Thyroid gland (tissue), 4 donors: ENCODE data around the gene TAPBPL. TPM values are rescaled to one million over a fixed set of nuclear protein-coding genes. Genes with fewer than 3 reads are reported as not detected.
A peak's percentile ranks its signal among the peaks of the same experiment; 100 is the strongest.
"Not testable (repeated sequence)": the region's sequence is repeated elsewhere in the genome, so short reads cannot be mapped to it uniquely, and the experiment has no call there.

ENCODE experiments used
- DNase-seq, 2 donors: peaks; one replicate each; pipeline ENCODE4 v3.0.0-alpha.2; 2019
- H3K27ac ChIP-seq, 3 donors: fragments of 200-600 bp; sonication (generic); 1 replicate in 2 of 3; 2 replicates in 1 of 3; pipeline ENCODE4 v1.5.1; 2016 to 2019; ENCODE audit warnings: mild to moderate bottlenecking in 1 of 3, moderate library complexity in 1 of 3
- H3K27me3 ChIP-seq: fragments of 200-600 bp; sonication (generic); one replicate; pipeline ENCODE4 v1.5.1; 2019
- H3K36me3 ChIP-seq, 2 donors: fragments of 200-600 bp; sonication (generic); one replicate each; pipeline ENCODE4 v1.5.1; 2016 to 2019
- H3K4me1 ChIP-seq, 2 donors: fragments of 200-600 bp; sonication (generic); one replicate each; pipeline ENCODE4 v1.5.1; 2017 to 2019
- H3K4me3 ChIP-seq, 3 donors: fragments of 200-600 bp; sonication (generic); replicated peaks in 1 of 3; 1 replicate in 2 of 3; 2 replicates in 1 of 3; pipeline ENCODE4 v1.5.1; 2016; ENCODE audit warnings: mild to moderate bottlenecking in 1 of 3
- H3K9me3 ChIP-seq: fragments of 200-600 bp; sonication (generic); one replicate; pipeline ENCODE4 v1.5.1; 2017
- POLR2A ChIP-seq, 2 donors: fragments of 450-650 bp; IDR thresholded peaks; one replicate each; pipeline ENCODE4 v1.6.1; 2017; ENCODE audit warnings: antibody characterized with exemption in 2 of 2, mild to moderate bottlenecking in 2 of 2, moderate library complexity in 1 of 2
- WGBS, 2 donors: methylation state at CpG; one replicate each; pipeline ENCODE4 v1.1.5; 2017; 5-methylcytosine and 5-hydroxymethylcytosine counted together
- intact Hi-C: fragments of 100-400 bp; cut with DNase I; formaldehyde crosslinking; loops from one replicate; pipeline ENCODE4 v1.15.1; 2023
- total RNA-seq, 4 donors: library from RNA; depleted of rRNA; stranded (reverse); fragments of >200 nt; gene quantifications; one replicate each; pipeline ENCODE4 v1.2.3, GENCODE V29; 2016
- TF ChIP-seq, protein P1 (sequence below), 6 experiments: fragments of 200-600 bp in 3 of 6; fragments of 450-650 bp in 3 of 6; sonication (generic) in 3 of 6; IDR thresholded peaks; one replicate each; pipeline ENCODE4 v1.5.1; 2016 to 2019; ENCODE audit warnings: antibody characterized with exemption in 6 of 6, mild to moderate bottlenecking in 2 of 6, inconsistent platforms in 1 of 6, moderate library complexity in 1 of 6

The TAPBPL gene
- total RNA-seq, 4 donors from 2014 or later: 29.3 to 70.1 (median 59.4) TPM

DNA sequence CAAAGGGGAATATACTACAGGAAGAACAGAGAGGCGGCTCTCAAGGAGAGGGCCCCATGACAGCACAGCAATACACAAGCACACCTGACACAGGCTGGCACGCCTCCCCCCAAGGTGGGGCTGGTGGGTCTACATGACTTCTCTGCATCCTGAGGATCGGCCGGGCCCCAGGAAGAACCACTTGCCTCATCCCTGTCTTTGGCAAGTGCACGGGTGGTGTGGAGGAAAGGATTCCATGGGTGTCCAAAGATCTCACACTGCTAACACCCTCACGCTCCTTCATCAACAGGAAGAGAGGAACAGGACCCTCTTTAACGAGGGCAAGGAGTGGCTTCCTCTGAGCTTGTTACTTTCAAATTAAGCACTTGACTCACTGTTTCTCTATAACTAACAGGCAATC is 11.4 kb downstream of the TAPBPL start:
- no peaks in the 10 kb centered on the region for H3K9me3 ChIP-seq
- intact Hi-C loops: no loop called here
- no peak for DNase-seq
- no peaks in the 10 kb centered on the region for H3K27me3 ChIP-seq
- 76 to 87% methylated on average over 7 of the region's 7 CpGs for WGBS, 2 donors
- peaks cover 0 to 3% of the 10 kb centered on the region in 2 donors for H3K4me1 ChIP-seq
- H3K27ac ChIP-seq: no peak overlapping the region
- TF ChIP-seq, protein P1, sequence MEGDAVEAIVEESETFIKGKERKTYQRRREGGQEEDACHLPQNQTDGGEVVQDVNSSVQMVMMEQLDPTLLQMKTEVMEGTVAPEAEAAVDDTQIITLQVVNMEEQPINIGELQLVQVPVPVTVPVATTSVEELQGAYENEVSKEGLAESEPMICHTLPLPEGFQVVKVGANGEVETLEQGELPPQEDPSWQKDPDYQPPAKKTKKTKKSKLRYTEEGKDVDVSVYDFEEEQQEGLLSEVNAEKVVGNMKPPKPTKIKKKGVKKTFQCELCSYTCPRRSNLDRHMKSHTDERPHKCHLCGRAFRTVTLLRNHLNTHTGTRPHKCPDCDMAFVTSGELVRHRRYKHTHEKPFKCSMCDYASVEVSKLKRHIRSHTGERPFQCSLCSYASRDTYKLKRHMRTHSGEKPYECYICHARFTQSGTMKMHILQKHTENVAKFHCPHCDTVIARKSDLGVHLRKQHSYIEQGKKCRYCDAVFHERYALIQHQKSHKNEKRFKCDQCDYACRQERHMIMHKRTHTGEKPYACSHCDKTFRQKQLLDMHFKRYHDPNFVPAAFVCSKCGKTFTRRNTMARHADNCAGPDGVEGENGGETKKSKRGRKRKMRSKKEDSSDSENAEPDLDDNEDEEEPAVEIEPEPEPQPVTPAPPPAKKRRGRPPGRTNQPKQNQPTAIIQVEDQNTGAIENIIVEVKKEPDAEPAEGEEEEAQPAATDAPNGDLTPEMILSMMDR (IDR thresholded peaks at IDR 0.05): no peak
- TF ChIP-seq POLR2A (IDR thresholded peaks at IDR 0.05): no peak
- peaks cover 48 to 65% of the 10 kb centered on the region in 2 donors for H3K36me3 ChIP-seq
- no peak overlapping the region for H3K4me3 ChIP-seq

DNA sequence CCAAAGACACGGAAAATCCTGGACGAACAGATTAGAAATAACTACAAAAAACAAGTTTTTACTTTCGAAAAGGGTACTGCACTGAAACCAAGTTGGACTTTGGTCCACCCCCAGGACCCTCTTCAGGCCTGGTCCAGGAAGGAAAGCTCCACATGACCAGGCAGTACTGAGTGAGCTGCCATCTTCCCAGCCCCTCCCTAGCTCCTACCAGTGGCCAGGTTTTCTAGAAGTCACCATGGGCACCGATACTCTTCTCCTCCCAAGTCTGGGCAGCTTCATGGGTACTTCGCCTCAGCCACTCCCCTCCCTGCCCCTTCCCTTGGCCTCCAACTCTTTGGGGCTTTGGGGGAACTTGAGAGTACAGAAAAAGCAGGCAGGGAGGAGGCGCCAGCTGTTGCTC is 12.0 kb downstream of the TAPBPL start:
- H3K36me3 ChIP-seq: peaks cover 42 to 58% of the 10 kb centered on the region in 2 donors
- H3K27me3 ChIP-seq: no peaks in the 10 kb centered on the region
- DNase-seq: no peak
- no peak overlapping the region for H3K4me3 ChIP-seq
- H3K4me1 ChIP-seq: peaks cover 0 to 9% of the 10 kb centered on the region in 2 donors
- WGBS, 2 donors: 85 to 89% methylated on average over 6 of the region's 6 CpGs
- no peak overlapping the region for H3K27ac ChIP-seq
- no peak for TF ChIP-seq POLR2A (IDR thresholded peaks at IDR 0.05)
- TF ChIP-seq, protein P1 (IDR thresholded peaks at IDR 0.05): no peak
- no peaks in the 10 kb centered on the region for H3K9me3 ChIP-seq
- intact Hi-C loops: no loop called here

GRCh38 chr12:6464531-6464930 is 12.7 kb downstream of the TAPBPL start:
- Histone ChIP-seq H3K27ac (no peak overlapping the region), H3K36me3 (peaks cover 35 to 52% of the 10 kb centered on the region in 2 donors), H3K27me3 (no peaks in the 10 kb centered on the region), H3K4me1 (peaks cover 1 to 15% of the 10 kb centered on the region in 2 donors), H3K9me3 (no peaks in the 10 kb centered on the region), H3K4me3 (no peak overlapping the region)
- TF ChIP-seq POLR2A (IDR thresholded peaks at IDR 0.05): no peak
- TF ChIP-seq, protein P1 (IDR thresholded peaks at IDR 0.05): no peak
- intact Hi-C loops: no loop called here
- WGBS, 2 donors: 92 to 95% methylated on average over 8 of the region's 8 CpGs
- no peak for DNase-seq

GRCh38 chr12:6465467-6466183 is 13.8 kb downstream of the TAPBPL start:
- peak; percentile 60 to 62 for DNase-seq
- TF ChIP-seq POLR2A (IDR thresholded peaks at IDR 0.05): no peak
- TF ChIP-seq, protein P1 (IDR thresholded peaks at IDR 0.05): peak; percentile 65 to 98 (median 90)
- WGBS, 2 donors: 44 to 54% methylated on average over 6 of the region's 6 CpGs
- Histone ChIP-seq H3K4me1 (peaks cover 7 to 21% of the 10 kb centered on the region in 2 donors), H3K9me3 (no peaks in the 10 kb centered on the region), H3K27me3 (no peaks in the 10 kb centered on the region), H3K4me3 (no peak overlapping the region), H3K36me3 (peaks cover 34 to 46% of the 10 kb centered on the region in 2 donors), H3K27ac (no peak overlapping the region)
- intact Hi-C loops: loop anchor here (2.0 to 5.0 kb wide), 3 partner anchors 43 to 138 kb away; no protein-coding TSS in a partner anchor

GRCh38 chr12:6466184-6466573 is 14.3 kb downstream of the TAPBPL start:
- Histone ChIP-seq H3K4me1 (peaks cover 7 to 21% of the 10 kb centered on the region in 2 donors), H3K4me3 (no peak overlapping the region), H3K27me3 (no peaks in the 10 kb centered on the region), H3K27ac (no peak overlapping the region), H3K36me3 (peaks cover 34 to 41% of the 10 kb centered on the region in 2 donors), H3K9me3 (no peaks in the 10 kb centered on the region)
- TF ChIP-seq, protein P1 (IDR thresholded peaks at IDR 0.05): no peak
- TF ChIP-seq POLR2A (IDR thresholded peaks at IDR 0.05): no peak
- intact Hi-C loops: loop anchor here (2.0 to 5.0 kb wide), 3 partner anchors 43 to 139 kb away; no protein-coding TSS in a partner anchor
- WGBS, 2 donors: 89 to 90% methylated on average over 5 of the region's 5 CpGs
- no peak for DNase-seq

DNA sequence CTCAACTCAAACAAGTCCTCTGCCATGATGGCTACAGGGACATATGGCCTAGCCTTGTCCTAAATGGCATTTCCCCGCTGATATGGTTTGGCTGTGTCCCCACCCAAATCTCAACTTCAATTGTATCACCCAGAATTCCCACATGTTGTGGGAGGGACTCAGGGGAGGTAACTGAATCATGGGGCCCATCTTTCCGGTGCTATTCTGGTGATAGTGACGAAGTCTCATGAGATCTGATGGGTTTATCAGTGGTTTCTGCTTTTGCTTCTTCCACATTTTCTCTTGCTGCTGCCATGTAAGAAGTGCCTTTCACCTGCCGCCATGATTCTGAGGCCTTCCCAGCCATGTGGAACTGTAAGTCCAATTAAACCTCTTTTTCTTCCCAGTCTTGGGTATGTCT is 14.9 kb downstream of the TAPBPL start:
- WGBS, 2 donors: 86 to 94% methylated on average over 4 of the region's 4 CpGs

DNA sequence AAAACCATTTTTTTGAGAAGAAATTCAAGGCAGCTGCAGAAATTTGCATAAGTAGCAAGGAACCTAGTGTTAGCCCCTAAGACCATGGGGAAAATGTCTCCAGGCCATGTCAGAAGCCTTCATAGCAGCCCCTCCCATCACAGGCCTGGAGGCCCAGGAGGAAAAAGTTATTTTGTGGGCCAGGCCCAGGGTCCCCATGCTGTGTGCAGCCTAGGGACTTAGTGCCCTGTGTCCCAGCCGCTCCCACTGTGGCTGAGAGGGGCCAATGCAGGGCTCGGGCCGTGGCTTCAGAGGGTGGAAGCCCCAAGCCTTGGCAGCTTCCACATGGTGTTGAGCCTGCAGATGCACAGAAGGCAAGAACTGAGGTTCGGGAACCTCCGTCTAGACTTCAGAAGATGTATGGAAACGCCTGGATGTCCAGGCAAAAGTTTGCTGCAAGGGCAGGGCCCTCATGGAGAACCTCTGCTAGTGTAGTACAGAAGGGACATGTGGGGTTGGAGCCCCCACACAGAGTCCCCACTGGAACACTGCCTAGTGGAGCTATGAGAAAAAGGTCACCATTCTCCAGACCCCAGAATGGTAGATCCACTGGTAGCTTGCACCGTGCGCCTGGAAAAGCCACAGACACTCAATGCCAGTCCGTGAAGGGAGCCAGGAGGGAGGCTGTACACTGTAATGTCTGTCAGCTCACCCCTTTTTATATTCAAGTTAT is 15.9 kb downstream of the TAPBPL start:
- not testable (repeated sequence) for H3K27me3 ChIP-seq, DNase-seq, H3K27ac ChIP-seq, H3K9me3 ChIP-seq, H3K4me3 ChIP-seq
- peaks cover 7 to 21% of the 10 kb centered on the region in 2 donors for H3K4me1 ChIP-seq
- intact Hi-C loops: loop anchor here (2.0 to 5.0 kb wide), 3 partner anchors 45 to 140 kb away; no protein-coding TSS in a partner anchor
- WGBS, 2 donors: 95 to 99% methylated on average over 8 to 9 of the region's 9 CpGs
- peaks cover 20 to 26% of the 10 kb centered on the region in 2 donors for H3K36me3 ChIP-seq

More for the DNA sequence above, 14.9 kb downstream of the TAPBPL start:
- H3K27ac ChIP-seq, H3K27me3 ChIP-seq, H3K9me3 ChIP-seq, DNase-seq, H3K4me3 ChIP-seq: not testable (repeated sequence)
- H3K4me1 ChIP-seq: peaks cover 7 to 21% of the 10 kb centered on the region in 2 donors
- H3K36me3 ChIP-seq: peaks cover 29 to 35% of the 10 kb centered on the region in 2 donors
- intact Hi-C loops: loop anchor here (2.0 to 5.0 kb wide), 3 partner anchors 44 to 139 kb away; no protein-coding TSS in a partner anchor
